Nephron progenitor cell (in vitro differentiated cells): ENCODE data around the gene RBP4.

Source experiments
- DNase-seq: peaks from one replicate; pipeline ENCODE4 v3.0.0; 2021
- H3K27ac Mint-ChIP-seq: 2 replicates; pipeline ENCODE4 v1.8.0; 2021; ENCODE audit warnings: mild to moderate bottlenecking, moderate library complexity, mixed read lengths
- H3K27me3 Mint-ChIP-seq: 2 replicates; pipeline ENCODE4 v1.8.0; 2021; ENCODE audit warnings: mild to moderate bottlenecking, low read depth, mixed read lengths; ENCODE audit not compliant: poor library complexity
- H3K36me3 Mint-ChIP-seq: 2 replicates; pipeline ENCODE4 v1.8.0; 2021; ENCODE audit warnings: low read depth, mixed read lengths
- H3K4me1 Mint-ChIP-seq: 2 replicates; pipeline ENCODE4 v1.8.0; 2021; ENCODE audit warnings: mixed read lengths
- H3K4me3 Mint-ChIP-seq: 2 replicates; pipeline ENCODE4 v1.8.0; 2021; ENCODE audit warnings: mild to moderate bottlenecking, moderate library complexity, mixed read lengths
- H3K9me3 Mint-ChIP-seq: 2 replicates; pipeline ENCODE4 v1.8.0; 2021; ENCODE audit warnings: mild to moderate bottlenecking, moderate library complexity, mixed read lengths
- TF ChIP-seq, protein P1 (sequence below): fragments of 200-600 bp; sonication (generic); IDR thresholded peaks from 2 replicates; pipeline ENCODE4 v1.5.0; 2021; ENCODE audit warnings: antibody characterized with exemption

RBP4 gene

DNA sequence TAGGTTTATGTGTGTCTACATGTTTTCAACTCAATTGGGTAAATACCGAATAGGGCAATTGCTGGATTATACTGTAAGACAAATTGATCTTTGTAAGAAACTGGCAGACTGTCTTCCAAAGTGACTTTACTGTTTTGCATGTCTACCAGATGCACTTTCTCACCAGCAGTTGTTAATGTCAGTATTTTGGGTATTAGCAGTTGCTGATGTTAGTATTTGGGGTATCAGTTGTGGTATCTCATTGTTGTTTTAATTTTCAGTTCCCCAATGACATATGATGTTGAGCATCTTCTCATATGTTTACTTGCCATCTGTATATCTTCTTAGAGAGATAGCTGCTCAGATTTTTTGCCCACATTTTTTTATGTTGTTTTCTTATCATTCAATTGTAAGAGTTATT lies 21.9 kb upstream of the RBP4 start:
- H3K9me3 Mint-ChIP-seq, result no peaks in the 10 kb centered on the region
- H3K27me3 Mint-ChIP-seq, result peaks cover 43% of the 10 kb centered on the region
- no peak overlapping the region for H3K27ac Mint-ChIP-seq
- H3K4me3 Mint-ChIP-seq, result no peak overlapping the region
- no peak for DNase-seq
- TF ChIP-seq, protein P1, sequence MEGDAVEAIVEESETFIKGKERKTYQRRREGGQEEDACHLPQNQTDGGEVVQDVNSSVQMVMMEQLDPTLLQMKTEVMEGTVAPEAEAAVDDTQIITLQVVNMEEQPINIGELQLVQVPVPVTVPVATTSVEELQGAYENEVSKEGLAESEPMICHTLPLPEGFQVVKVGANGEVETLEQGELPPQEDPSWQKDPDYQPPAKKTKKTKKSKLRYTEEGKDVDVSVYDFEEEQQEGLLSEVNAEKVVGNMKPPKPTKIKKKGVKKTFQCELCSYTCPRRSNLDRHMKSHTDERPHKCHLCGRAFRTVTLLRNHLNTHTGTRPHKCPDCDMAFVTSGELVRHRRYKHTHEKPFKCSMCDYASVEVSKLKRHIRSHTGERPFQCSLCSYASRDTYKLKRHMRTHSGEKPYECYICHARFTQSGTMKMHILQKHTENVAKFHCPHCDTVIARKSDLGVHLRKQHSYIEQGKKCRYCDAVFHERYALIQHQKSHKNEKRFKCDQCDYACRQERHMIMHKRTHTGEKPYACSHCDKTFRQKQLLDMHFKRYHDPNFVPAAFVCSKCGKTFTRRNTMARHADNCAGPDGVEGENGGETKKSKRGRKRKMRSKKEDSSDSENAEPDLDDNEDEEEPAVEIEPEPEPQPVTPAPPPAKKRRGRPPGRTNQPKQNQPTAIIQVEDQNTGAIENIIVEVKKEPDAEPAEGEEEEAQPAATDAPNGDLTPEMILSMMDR, result no peak
- no peaks in the 10 kb centered on the region for H3K36me3 Mint-ChIP-seq
- H3K4me1 Mint-ChIP-seq, result no peaks in the 10 kb centered on the region

DNA sequence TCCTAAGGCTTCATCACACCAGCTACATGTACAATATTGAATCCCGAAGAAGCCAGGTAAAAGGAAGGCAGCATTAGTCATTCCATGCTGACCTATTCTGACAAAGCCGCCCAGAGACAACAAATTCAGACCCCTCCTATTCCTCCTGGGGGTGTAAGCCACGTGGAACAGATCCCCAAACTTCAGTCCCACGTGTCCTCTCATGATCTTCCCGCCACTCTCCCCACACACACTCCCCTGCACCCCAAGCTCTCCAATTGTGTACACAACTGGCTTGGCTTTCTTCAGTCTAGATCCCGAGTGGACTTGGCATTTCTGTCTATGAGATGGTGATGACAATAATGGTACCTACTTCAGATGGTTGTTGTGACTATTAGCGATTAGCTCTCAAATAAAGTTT lies 19.9 kb upstream of the RBP4 start:
- no peaks in the 10 kb centered on the region for H3K9me3 Mint-ChIP-seq
- H3K27me3 Mint-ChIP-seq, result peaks cover 48% of the 10 kb centered on the region
- H3K4me3 Mint-ChIP-seq, result no peak overlapping the region
- H3K27ac Mint-ChIP-seq, result no peak overlapping the region
- no peaks in the 10 kb centered on the region for H3K36me3 Mint-ChIP-seq
- no peak for DNase-seq
- H3K4me1 Mint-ChIP-seq, result peaks cover 5% of the 10 kb centered on the region
- TF ChIP-seq, protein P1, result no peak

DNA sequence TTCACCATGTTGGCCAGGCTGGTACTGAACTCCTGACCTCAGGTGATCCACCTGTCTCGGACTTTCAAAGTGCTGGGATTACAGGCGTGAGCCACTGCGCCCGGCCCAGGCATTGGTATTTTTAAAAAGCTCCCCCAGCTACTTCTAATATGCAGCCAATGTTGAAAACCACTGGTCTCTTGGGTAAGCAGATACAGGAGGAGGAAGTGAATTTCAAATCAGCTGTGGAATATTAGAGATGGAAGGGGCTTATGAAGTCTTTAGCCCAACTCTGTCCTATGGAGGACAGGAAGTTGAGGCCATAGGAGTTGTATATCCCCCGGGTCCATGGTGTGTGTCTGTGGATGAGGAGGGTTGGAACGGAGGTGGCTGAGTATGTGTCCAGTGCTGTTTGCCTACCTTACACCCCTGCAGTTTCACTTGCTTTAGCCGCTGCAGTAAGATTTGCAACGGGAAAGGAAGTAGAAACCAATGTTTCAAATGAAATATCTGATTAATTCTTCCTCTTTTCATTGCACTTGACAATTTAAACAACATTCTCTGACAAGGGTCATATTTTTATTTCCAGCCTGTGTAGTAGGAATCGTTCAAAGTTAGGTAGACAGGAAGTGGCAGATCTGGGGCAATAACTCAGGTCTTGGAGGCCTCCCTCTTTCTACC lies 14.7 kb upstream of the RBP4 start:
- Mint-ChIP-seq H3K27me3 (peaks cover 26% of the 10 kb centered on the region), H3K36me3 (no peaks in the 10 kb centered on the region), H3K9me3 (no peaks in the 10 kb centered on the region), H3K4me1 (peaks cover 5% of the 10 kb centered on the region), H3K27ac (no peak overlapping the region), H3K4me3 (no peak overlapping the region)
- TF ChIP-seq, protein P1, result no peak
- DNase-seq, result no peak

DNA sequence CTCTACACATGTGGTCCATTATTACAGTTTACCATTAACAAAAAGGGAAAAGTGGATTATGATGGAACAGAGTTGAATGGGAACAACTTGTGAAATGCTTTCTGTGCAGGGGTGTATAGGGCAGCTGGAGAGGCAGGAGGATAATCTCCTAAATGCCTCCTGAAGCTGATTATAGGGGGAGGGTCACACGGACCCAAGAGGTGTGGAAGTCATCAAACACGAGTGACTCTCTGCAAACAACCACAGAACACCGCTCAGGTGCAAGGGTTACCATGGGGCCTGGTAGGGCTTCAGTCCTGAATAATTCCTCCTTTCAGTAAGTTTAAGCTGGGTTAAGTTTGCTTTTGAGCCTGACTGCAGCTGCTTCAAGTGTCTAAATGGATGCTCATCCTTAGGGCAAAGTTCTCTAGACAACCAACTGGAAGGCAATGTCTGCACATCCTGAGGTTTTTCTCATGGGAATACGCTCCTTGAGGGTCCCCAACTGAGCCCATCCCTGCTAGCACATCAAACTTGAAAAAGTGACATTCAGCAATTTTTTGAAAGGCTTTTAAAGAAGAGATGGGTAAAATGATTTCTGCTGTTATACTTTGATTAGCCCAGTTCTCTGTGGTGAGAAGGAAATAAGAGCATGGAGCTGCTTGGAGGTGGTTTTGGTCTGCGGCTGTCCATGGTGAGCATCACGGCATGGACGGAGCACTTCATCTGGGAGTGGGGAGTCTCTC lies 13.2 kb upstream of the RBP4 start:
- TF ChIP-seq, protein P1, result no peak
- H3K27me3 Mint-ChIP-seq, result peaks cover 21% of the 10 kb centered on the region

DNA sequence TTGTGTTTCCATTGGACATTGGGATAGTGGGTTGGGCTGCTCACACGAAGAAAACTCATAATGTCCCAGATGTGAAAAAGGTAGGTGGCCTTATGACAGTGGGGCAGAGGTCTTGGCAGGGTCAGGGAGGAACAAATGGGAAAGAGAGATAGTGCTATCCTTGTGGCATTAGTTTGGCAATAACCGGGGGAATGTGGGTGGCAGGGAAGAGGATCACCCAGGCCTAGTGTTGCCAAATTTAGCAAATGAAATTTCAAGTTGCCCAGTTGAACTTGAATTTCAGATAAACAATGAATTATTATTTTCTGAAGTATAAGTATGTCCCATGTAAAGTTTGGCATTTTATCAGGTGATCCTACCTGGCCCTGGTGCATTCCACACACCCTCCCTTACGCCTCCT lies 12.1 kb upstream of the RBP4 start:
- no peaks in the 10 kb centered on the region for H3K36me3 Mint-ChIP-seq
- DNase-seq, result no peak
- no peaks in the 10 kb centered on the region for H3K9me3 Mint-ChIP-seq
- H3K27ac Mint-ChIP-seq, result no peak overlapping the region
- H3K27me3 Mint-ChIP-seq, result peaks cover 19% of the 10 kb centered on the region
- peaks cover 5% of the 10 kb centered on the region for H3K4me1 Mint-ChIP-seq
- TF ChIP-seq, protein P1, result no peak
- no peak overlapping the region for H3K4me3 Mint-ChIP-seq

More for the DNA sequence above, 13.2 kb upstream of the RBP4 start:
- Mint-ChIP-seq H3K27ac (no peak overlapping the region), H3K4me3 (no peak overlapping the region), H3K36me3 (no peaks in the 10 kb centered on the region), H3K4me1 (peaks cover 5% of the 10 kb centered on the region), H3K9me3 (no peaks in the 10 kb centered on the region)
- no peak for DNase-seq

DNA sequence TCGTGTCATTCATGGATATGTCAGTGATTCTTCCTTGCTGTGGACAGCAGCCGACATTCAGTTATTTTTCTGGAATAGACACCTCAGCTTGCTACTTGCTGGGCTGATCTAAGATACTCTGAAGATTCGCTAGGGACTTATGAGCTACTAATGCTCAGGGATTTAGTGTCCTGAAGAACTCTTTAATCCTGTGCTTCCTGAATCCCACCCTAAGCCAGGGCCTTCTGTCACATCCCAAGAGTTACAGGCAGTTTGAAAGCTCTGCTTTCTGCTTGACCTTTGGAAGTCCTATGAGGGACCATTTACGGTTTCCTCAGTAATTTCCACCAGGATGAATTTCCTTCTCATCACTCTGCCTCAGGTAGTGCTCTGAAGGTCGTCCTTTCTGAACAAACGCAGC lies 11.3 kb upstream of the RBP4 start, which contains the start of gene PDE6C:
Gene PDE6C (plus strand): TSS at position 227 of the 400 bp plus-strand sequence. CDS start 189 bp downstream, outside the sequence.
- no peak within 1 kb of the TSS for H3K27ac Mint-ChIP-seq
- peaks cover 20% of the 10 kb centered on the region for H3K27me3 Mint-ChIP-seq
- no peaks in the 10 kb centered on the region for H3K9me3 Mint-ChIP-seq
- H3K36me3 Mint-ChIP-seq, result no peaks in the 10 kb centered on the region
- no peak for DNase-seq
- H3K4me1 Mint-ChIP-seq, result peaks cover 5% of the 10 kb centered on the region
- TF ChIP-seq, protein P1, result no peak
- H3K4me3 Mint-ChIP-seq, result no peak within 1 kb of the TSS
